Spleen (tissue), 7 donors: Measurements from ENCODE around the gene SLC25A29.

Source experiments
- POLR2A ChIP-seq, 3 donors: fragments of 450-650 bp; IDR thresholded peaks; one replicate each; pipeline ENCODE4 v1.5.1; 2017; ENCODE audit warnings: antibody characterized with exemption in 3 of 3, mild to moderate bottlenecking in 1 of 3
- POLR2AphosphoS5 ChIP-seq, 3 donors: sonication (generic); formaldehyde crosslinking; IDR thresholded peaks; one replicate each; pipeline ENCODE4 v1.5.1; 2017; ENCODE audit warnings: antibody characterized with exemption in 3 of 3
- TF ChIP-seq, protein P1 (sequence below), 11 experiments: fragments of 200-600 bp in 7 of 11; fragments of 450-650 bp in 4 of 11; sonication (generic) in 4 of 11; IDR thresholded peaks in 8 of 11; conservative IDR thresholded peaks in 3 of 11; 1 replicate in 7 of 11; 2 replicates in 4 of 11; pipeline versions ENCODE4 v1.4.0 to v1.8.0; 2016 to 2021; ENCODE audit warnings: antibody characterized with exemption in 11 of 11, inconsistent platforms in 4 of 11, mild to moderate bottlenecking in 1 of 11
- donor health status: DM: no; HTN: no; CAD: no; lungs with moderate emphysema.
- donor health status: DM: no; HTN: no; CAD: no.
- donor health status: DM: no; HTN: no; CAD: no.

DNA sequence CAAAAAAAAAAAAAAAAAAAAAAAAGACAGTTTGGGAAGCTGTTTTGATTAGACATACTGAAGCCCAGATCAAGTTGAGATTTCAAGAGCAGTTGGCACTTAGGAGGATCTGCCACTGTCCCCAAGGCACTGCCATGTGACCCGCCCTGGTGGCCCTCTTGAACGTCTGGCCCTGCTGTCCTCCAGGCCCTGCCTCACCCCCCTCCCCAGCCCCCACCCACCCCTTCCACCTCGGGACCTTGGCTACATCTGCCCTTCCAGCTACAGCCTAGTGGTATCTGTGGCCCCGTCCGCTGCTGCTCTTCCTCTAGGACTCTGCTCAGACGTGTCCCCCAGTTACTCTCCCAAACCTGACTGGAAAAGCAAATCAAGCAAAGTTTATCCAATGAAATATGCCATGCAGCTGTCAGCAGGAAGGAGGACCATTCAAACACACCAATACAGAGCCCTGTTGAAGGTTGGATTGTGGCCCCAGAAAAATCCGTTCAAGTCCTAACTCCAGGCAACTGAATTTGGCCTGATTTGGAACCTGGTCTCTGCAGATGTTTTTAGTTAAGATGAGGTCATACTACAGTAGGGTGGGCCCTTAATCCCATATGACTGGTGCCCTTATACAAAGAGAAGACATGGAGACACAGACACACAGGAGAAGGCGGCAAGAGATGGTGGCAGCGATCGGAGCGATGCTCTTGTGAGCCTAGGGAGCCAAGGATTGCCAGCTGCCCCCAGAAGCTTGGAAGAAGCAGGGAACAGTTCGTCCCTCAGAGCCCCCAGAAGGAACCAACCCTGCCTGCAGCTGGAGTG, 17.7 kb downstream of the SLC25A29 start:
- TF ChIP-seq POLR2A (IDR thresholded peaks at IDR 0.05) (no peak), POLR2AphosphoS5 (IDR thresholded peaks at IDR 0.05) (no peak)
- TF ChIP-seq, protein P1, sequence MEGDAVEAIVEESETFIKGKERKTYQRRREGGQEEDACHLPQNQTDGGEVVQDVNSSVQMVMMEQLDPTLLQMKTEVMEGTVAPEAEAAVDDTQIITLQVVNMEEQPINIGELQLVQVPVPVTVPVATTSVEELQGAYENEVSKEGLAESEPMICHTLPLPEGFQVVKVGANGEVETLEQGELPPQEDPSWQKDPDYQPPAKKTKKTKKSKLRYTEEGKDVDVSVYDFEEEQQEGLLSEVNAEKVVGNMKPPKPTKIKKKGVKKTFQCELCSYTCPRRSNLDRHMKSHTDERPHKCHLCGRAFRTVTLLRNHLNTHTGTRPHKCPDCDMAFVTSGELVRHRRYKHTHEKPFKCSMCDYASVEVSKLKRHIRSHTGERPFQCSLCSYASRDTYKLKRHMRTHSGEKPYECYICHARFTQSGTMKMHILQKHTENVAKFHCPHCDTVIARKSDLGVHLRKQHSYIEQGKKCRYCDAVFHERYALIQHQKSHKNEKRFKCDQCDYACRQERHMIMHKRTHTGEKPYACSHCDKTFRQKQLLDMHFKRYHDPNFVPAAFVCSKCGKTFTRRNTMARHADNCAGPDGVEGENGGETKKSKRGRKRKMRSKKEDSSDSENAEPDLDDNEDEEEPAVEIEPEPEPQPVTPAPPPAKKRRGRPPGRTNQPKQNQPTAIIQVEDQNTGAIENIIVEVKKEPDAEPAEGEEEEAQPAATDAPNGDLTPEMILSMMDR (IDR thresholded peaks at IDR 0.05 in 8 of 11, conservative IDR thresholded peaks at IDR 0.05 in 3 of 11) = no peak
